GM12872 (cell line): Measurements from ENCODE around the gene RTN4R.
A peak's percentile ranks its signal among the peaks of the same experiment; 100 is the strongest.

Source experiments
- TF ChIP-seq, protein P1 (sequence below): IDR thresholded peaks from 3 replicates; pipeline ENCODE4 v1.5.1; 2011; ENCODE audit warnings: low read depth, mild to moderate bottlenecking, low read length, moderate library complexity; ENCODE audit not compliant: insufficient read depth

Gene RTN4R

DNA sequence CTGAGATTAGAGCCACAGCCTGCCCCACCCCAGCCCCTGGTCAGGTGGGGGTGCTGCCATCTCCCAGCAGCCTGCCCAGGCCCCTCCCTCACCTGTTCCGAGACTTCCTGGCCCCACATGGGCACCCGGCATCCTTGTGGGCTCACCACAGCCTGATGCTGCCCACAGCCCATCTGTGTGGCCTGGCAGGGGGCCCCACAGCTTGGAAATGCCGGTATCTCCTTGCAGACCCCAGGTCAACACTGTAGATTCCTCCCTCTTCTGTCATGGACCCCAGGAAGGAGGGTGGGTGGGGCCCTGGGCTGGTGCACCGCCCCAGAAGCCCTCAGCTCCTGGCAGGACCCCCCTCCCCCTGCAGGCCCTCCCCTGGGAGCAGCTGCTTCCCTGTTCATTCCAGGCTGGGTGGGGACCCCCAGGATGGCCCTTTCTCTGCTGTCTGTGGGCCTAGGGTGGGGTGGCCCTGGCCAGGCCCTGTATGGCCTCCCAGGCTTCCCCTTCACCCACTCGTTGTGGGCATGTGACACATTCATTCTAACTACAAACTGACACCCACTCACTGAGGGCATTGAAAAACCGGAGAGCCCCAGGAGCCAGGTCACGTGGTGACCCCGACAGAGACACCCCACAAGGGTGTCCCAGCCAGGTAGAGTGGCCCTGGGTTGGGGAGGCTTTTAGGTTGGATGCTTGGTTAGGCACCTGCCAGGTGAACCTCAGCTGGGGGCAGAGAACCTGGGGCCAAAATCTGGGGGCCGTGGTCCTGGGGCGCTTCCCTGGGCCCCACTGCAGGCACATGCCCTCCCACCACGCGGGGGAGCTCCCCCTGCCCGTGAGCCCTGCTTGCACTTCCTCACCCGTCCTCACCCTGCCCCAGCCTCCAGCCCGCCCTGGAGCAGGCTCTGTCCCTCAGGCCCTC lies 73.2 kb downstream of the RTN4R start:
- TF ChIP-seq, protein P1, sequence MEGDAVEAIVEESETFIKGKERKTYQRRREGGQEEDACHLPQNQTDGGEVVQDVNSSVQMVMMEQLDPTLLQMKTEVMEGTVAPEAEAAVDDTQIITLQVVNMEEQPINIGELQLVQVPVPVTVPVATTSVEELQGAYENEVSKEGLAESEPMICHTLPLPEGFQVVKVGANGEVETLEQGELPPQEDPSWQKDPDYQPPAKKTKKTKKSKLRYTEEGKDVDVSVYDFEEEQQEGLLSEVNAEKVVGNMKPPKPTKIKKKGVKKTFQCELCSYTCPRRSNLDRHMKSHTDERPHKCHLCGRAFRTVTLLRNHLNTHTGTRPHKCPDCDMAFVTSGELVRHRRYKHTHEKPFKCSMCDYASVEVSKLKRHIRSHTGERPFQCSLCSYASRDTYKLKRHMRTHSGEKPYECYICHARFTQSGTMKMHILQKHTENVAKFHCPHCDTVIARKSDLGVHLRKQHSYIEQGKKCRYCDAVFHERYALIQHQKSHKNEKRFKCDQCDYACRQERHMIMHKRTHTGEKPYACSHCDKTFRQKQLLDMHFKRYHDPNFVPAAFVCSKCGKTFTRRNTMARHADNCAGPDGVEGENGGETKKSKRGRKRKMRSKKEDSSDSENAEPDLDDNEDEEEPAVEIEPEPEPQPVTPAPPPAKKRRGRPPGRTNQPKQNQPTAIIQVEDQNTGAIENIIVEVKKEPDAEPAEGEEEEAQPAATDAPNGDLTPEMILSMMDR: peak; percentile 29; the same call in 2 of the 3 replicates

DNA sequence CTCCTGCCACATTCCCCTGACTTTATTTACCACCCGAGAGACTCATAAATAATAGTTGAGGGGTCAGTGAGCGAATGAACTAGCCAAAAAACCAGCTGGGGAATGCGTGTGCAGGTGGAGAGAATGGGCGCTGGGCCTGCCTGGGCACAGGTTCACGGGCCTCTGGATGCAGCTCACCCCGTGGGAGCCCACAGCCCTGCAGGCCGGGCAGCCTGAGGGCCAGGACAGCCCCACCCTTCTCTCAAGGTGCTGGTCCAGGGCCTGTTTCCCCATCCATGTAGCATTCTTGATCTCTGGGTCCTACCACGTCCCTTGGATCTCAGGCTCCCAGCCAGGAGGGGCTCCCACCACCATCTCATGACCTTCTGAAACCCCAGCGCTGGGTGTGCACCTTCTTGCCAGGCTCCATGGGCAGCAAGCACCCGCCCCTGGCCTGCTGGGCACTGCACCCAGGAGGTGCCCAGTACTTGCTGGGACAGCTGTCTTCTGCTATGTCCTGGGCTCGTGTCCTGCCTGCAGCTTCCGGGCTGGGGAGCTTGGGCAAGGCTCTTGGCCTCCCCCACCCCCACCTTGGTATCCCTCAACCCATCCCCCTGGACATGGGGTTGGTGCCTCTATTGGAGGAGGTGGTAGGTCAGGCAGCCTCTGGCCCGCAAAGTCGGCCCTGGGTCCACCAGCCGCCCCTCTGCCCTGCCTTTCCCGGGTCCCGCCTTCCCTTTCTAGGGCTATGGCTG lies 74.2 kb downstream of the RTN4R start:
- TF ChIP-seq, protein P1: no peak

DNA sequence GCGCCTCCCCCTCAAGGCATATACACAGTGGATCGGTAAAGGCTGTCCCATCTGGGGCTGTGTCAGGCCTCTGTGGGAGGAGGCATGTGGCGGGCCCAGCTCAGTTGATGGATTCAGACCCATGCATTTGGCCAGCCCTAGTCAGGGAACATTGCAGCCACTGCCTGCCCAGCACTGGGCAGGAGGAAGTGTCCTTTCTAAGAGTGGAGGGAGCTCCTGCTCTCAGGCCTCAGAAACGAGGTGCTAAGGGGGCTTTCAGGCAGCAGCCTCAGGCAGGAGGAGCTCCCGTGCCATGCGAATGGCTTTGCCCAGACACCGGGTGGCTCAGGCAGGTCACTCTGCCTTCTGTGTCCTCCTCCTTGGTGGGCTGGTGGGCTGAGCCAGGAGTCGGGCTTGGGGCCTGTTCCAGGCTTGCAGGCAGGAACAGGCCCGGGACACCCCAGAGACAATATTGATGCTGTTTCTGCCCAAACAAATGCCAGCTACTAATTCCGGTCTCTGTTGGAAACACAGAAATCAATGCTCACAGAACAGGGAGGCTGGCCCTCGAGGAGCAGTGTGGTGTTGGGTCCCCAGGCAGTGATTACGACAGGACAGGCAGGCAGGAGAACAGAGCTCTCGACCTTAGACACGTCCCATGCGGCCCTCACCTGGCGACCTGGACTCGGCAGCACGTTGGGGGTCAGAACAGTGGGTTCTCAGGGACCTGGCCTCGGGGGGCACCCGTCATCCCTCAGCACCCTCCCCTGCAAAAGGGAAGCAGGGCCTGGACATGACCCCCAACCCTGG lies 75.0 kb downstream of the RTN4R start:
- TF ChIP-seq, protein P1: no peak

DNA sequence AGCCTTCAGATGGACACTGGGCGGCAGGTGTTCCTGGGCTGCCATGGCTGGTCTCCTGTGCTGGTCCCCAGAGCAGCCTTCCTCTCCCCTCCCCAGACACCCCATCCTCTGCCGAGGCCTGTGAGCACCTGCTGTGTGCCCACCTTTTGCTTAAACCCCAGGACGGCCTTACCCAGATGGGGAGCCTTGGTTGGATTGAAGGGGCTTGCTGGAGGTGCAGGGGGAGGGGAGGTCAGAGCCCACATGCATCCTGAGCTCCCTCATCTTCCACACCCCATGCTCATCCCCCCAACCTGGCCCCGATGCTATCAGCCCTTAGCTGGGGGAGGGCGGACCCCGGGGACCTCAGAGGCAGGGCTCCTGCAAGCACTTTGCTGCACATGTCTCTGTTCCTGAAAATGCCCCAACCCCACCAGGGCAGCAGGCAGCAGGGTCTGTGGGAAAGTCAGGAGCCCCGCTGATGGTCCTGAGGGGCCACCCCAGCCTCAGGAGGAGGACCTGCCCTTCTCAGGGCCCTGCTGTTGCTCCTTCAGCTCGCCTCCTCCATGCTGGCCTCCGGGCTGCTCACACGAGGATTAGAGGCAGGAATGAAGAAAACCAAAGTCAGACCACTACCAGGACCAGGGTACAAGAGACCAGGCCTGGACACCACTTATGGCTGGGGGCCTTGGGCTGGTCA lies 75.7 kb downstream of the RTN4R start:
- TF ChIP-seq, protein P1: no peak

DNA sequence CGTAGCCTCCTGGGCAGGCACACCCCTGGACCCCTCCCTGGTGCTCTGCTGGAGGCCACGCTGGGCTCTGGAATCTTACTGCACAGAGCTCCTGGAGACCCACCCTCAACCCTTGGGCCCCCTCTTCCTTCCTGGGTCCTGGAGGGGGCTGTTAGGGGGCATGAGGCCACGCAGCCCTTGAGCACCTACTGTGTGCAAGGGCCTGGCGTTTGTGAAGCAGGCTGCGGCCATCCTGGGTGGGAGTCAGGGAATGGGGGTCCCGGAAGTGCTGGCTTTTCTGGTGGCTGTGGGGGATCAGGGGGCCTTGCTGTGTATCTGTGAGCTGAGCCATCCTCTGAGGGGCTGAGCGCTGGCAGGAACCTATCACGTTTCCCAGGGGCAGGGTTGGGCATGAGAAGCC lies 76.3 kb downstream of the RTN4R start:
- TF ChIP-seq, protein P1: no peak
